Left cardiac atrium (tissue), 4 donors: Measurements from ENCODE around the gene FANCC. TPM values are rescaled to one million over a fixed set of nuclear protein-coding genes. Genes with fewer than 3 reads are reported as not detected.

Experiments
- ATAC-seq, 2 donors: fragments of 200-7000 bp; cut with Tn5 transposase; one replicate each; pipeline ENCODE4 v1.9.1; 2020; ENCODE audit warnings: mild to moderate bottlenecking in 2 of 2, moderate library complexity in 2 of 2
- DNase-seq: peaks from one replicate; pipeline ENCODE4 v3.0.0-alpha.2; 2020
- intact Hi-C, 2 donors: fragments of 100-400 bp; cut with DNase I; formaldehyde crosslinking; loops; one replicate each; pipeline versions ENCODE4 v1.14.1 to v1.15.1; 2022 to 2023
- total RNA-seq, 2 donors: library from RNA; stranded (reverse); fragmentation: NEBNext Ultra II Directional; extraction: Animal tissue kit (Norgen Biotek cat#: 25700); gene quantifications; one replicate each; pipeline ENCODE4 v1.2.1, GENCODE V29; 2021
- donor health status: DM: no; HTN: yes; CAD: no.
- donor health status: DM: no; HTN: yes; CAD: no; lungs with severe emphysema.
- donor health status: DM: yes; HTN: yes; CAD: no.
- donor health status: Dilated cardiomyopathy.

FANCC gene
- total RNA-seq, 2 donors from 2014 or later: 5.0 to 6.2 TPM

DNA sequence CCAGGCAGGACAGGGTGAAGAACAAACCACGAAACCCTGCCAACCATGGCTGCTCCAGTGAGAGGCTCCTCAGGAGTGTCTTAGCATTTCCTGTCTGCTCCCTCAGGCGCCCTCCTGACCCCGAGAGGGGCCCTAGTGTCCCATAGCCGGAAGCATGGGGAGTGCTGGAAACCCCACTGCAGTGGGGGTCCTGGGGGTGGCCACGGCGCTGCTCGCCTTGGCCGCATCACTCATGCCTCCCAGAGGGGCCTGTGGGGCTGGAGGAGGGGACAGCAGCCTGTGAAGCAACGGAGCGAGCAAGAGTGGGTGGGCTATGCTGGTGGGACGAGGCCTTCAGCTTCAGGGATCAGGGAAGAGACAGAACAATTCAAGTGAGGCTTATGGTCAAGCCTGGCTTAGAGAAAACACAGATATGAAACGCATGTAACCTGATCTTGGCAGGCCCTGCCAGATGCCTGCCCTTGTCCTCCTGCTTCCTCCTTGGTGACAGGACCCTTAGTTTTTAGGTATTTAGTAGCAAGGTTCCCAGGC lies 219.1 kb downstream of the FANCC start:
- intact Hi-C loops: no loop called here
- DNase-seq (no peak), ATAC-seq (no peak)

DNA sequence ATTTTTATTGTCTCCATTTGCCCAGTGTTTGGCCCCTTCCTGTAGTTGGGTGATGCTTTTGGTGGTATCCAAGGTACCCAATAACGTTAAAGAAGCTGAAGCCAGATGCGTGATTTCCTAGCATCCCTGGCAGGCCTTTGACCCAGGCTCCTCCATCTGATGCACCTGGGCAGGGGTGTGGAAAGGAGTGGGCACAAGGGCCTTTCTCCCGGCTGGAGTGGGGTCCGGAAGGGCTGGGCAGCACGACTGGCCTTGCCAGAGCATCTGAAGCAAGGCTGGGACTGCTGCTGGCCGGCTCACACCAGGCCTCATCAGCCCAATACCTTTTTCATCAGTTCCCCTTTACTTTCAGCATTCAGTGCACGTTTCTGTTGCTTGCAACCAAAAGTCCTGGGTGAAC lies 220.2 kb downstream of the FANCC start:
- DNase-seq (no peak), ATAC-seq (no peak)
- intact Hi-C loops: no loop called here

DNA sequence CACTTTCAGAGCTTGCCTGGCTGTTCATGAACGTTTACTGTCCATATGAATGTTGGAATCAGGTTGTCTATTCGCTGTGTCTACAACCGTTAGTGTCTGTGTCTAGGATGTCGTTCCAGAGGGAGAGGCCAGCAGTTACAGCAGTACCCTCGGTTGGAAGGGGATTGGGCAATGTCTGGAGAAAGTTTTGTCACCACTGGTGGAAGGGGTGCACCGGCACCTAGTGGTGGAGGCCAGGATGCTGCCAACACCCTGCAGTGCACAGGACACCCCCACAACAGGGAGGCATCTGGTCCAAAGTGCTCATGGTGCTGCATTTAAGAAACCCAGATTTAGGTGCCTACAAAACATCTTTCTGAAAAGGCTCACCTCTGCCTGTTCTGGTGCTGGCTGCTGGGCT lies 220.7 kb downstream of the FANCC start:
- no peak for DNase-seq
- intact Hi-C loops: no loop called here
- no peak for ATAC-seq

DNA sequence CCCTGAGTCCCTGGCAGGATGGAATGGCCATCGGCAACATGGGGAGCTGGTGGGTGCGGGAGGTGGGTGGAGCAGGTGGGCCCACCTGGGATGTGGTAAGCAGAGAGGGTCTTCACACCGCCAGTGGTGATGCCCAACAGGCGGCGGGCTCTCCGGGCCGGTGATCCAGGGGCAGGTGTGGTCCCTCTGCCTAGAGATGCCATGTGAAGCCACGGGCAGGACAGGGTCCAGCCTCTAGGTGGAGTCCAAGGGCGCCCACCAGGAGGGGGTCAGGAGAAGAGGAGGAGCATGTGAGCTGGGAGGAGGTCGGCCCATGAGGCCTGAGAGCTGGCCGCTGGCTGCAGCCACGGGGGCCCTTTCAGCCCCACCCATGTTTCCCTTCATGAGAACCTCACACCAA lies 221.1 kb downstream of the FANCC start:
- intact Hi-C loops: no loop called here
- DNase-seq: no peak
- ATAC-seq: no peak

DNA sequence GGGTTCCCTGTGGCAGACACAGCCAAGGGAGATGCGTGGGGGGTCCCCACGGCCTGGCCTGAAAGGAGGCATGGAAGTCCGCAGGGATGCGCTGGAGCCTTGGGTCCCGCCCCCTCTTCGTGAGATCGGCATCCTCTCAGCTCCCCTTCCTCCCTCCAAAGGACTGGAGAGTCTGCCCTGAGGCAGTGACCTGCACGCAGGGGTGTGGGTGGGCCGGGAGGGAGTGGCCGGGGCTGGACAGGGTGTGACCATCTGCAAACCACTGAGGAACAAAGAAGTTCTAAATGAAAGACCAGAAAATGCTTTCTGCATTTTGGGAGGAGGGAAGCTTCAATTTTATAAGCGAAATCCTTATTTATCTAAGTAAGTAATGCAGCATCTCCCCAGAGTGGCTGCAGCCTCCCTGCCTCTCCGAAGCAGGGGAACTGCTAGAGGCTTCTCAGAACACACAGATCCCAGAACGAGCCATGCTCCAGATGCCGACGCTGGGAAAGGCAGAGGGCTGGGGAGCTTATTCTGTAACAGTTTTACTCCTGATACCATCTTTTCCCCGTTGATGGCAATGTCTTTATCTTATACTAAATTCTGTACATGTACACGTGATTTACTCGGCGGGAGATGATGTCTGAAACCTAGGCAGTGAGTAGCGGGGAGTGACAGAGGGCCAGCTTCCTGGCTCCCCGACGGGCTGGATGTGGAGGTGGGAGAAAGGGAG lies 221.7 kb downstream of the FANCC start:
- intact Hi-C loops: no loop called here
- DNase-seq: no peak
- no peak for ATAC-seq

DNA sequence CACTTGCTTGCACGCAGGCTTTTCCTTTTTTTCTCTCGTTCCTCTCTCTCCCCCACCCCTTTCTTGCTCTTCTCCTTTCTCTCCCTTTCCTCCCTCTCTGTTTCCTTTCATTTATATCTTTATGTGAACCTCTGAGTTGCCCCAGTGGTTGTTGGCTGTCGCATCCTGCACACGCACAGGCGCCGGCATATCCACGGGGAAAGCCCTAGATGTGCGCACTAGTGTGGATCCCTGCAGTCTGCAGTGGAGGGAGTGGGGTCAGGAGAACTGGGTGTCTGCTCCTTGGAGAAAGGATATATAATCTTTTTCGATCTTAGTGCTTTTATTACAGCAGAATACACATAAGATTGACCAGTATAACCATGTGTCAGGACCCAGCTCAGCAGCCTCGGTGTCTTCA lies 223.5 kb downstream of the FANCC start:
- intact Hi-C loops: no loop called here
- DNase-seq (no peak), ATAC-seq (no peak)

DNA sequence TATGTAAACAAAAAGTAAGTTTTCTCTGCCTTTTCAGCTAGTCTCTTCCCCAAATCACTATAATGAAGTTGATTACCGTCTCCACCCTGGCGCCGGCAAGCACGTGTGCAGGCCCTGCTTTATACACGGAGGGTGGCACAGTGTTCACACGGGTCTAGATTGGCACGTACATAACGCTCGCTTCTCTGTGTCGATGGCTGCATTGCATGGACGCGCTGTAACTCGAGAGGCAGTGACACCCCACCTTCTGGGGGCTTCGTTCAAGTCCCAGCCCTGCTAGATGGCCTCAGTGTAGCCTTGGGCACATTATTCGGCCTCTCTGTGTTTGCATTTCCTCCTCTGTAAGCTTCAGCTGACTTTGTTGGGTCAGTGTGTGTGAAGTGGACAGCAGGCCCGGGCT lies 223.9 kb downstream of the FANCC start:
- no peak for ATAC-seq
- no peak for DNase-seq
- intact Hi-C loops: no loop called here

DNA sequence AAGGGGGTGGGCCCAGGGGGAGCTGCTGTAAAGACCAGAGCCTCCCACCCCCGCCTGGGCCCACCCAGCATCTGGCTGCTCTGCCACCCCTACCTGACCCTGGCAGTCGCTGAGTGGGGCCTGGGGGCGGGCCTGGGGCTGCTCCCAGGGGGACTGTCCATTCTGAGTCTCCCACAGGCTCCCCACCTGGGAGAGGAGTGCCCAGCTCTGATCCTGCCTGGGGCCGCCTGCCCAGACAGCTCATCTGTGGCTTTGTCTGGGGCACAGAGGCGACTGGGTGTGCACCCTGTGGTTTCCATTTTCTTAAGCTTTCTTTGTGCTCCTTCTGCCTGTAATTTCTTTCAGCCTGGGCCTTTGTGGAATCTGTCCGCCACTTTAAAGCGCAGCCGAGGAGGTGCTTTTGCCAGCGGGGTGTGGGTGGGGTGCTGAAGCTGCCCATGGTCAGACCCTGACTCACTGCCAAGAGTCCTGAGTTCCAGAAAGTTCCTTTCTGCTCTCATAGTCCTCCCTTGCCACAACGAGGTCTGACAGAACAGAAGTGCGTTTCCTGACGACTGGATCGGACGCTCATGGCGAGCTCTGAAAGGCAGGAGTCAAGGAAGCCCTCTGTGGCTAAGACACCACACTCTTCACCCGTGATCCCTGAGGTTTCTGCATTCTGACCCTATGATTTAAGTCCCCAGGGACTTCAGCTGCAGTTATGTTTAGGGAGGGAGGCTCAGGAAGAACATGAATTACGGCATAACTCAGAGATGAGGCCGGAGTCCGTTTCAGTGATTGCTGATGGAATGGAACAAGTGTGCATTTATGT lies 225.0 kb downstream of the FANCC start:
- DNase-seq (peak; percentile 62), ATAC-seq (peak in 1 of 2 donors; percentile 5)
- intact Hi-C loops: no loop called here

DNA sequence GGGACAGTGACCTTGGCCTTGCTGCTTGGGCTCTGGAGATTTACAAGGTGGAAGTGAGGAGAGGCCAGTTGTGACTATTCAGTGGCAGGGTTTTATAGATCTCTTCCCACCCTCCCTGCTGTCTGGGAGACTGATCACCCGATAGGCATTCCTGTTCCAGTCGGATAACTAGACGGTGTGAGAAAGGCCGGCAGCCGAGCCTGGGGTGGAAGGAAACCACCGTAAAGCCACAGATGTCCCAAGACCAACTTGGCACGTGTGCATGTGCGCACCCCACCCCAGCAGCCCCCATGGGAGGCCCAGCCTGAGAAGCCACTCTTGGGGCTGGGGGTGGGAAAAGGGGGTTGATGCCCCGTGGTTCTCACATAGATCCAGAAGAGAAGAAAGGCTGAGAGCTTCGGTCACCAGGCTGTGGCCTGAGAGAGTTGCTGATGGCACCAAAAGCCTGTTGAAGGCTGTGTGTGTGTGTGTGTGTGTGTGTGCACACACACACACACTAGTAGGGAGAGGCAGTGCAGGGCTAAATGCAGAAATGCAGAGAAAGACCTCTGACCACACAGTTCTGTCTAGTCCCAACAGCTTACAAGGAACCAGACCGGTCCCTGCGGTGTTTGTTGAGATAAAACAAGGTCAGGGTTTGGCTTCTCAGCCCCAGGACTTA lies 225.8 kb downstream of the FANCC start:
- DNase-seq (no peak), ATAC-seq (peak in 1 of 2 donors; percentile 2)
- intact Hi-C loops: no loop called here

DNA sequence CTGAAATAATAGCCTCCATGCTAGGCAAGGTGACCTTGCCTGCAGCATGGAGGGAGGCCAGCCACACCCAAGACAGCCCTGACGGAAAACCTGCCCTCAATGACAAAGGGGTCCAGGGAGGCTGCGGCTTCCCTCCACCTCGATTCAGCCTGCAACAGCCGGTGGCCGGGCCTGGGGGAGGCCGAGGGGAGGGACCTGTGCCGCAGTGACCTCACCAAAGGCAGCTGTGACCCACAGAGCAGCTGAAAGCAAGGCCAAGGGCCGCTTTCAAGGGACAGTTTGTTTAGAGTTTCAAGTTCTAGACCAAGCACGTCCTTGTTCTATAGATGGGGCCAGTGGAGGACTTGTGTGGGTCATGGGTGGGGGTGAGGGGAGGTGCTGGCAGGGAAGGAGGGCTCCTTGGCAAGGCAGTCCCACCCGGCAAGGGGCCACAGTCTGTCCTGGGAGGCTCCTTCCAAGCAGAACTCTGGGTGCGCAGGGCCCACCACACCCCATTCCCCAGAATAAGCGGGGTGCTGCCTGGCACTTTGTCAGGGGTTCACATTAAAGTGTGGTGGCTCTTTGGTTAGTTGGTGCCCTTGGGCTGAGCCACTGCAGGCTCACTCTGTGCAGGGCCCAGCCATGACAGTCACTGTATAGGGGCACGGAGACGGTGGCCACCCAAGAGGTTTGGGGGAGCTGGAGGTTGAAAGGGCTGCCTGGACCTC lies 226.5 kb downstream of the FANCC start:
- ATAC-seq (peak in 1 of 2 donors; percentile 2), DNase-seq (no peak)
- intact Hi-C loops: no loop called here

DNA sequence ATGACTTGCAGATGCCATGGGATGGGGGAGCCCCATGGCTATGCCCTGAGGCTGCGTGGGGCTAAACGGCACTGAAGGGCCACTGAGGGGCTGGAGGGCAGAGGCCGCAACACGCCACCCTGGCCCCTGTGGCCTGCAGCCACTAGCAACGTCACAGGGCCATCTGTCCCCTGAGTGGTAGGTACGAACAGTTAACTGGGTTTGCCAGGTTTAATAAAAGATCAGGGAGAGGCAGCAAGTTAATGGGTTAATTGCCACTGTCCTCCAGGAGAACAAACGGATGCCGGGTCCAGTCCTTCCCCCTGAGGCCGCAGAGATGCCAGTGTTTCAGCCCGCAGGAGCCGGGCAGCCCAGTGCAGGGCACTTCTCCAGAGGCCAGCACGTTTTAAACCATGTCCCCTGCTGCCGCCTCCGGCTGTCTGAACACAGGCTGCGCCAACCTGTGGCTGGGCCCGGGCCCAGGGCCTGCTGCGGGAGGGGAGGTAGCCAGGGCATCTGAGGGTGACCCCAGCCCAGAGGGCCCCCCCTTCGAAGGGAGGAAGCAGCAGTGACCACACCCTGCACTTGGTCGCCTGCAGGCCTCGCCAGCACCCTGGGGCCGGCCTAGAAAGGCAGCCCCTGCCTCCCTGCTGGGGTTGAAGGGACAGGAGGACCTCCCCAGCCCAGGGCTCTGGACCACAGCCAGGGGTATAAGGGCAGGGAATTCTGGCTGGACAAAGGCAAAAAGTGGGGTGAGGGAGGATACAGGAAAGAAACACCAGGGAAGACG lies 227.3 kb downstream of the FANCC start:
- ATAC-seq: peak; percentile 55 to 65
- peak; percentile 66 for DNase-seq
- intact Hi-C loops: no loop called here

DNA sequence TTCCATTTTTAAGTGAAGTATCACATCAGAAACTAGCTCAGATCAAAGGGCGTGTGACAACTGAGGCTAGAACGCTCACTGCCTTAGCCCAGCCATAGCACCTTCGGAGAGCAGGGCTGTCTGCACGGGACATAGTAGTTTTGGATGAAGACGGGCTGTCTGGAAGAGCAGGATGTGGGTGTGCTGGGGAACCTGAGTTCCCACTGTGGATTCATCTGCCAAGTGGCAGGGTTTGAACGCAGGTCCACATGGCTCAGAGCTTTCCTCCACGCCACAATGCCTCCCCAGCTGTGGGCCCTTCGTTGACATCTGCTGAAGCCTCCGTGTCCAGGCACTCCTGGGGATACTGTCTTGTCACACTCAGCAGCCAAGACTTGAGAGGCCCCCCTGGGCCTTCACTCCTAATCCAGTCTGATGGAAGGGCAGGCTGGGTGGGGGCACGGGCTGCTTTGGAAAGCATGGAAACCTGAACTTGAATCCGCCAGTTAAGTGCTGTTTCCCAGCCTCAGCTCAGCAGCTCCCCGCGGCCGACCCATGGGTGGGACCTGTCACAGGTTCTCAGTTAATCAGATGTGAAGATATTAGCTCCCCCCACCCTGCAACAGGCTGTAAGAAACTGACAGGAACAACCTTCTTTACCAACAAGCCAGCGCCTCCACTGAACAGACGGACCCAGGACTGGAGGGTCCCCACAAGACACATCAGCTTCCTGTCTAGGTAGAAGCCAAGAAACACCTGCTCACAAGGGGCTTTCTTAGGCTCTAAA lies 228.1 kb downstream of the FANCC start:
- intact Hi-C loops: no loop called here
- no peak for ATAC-seq
- DNase-seq: no peak

DNA sequence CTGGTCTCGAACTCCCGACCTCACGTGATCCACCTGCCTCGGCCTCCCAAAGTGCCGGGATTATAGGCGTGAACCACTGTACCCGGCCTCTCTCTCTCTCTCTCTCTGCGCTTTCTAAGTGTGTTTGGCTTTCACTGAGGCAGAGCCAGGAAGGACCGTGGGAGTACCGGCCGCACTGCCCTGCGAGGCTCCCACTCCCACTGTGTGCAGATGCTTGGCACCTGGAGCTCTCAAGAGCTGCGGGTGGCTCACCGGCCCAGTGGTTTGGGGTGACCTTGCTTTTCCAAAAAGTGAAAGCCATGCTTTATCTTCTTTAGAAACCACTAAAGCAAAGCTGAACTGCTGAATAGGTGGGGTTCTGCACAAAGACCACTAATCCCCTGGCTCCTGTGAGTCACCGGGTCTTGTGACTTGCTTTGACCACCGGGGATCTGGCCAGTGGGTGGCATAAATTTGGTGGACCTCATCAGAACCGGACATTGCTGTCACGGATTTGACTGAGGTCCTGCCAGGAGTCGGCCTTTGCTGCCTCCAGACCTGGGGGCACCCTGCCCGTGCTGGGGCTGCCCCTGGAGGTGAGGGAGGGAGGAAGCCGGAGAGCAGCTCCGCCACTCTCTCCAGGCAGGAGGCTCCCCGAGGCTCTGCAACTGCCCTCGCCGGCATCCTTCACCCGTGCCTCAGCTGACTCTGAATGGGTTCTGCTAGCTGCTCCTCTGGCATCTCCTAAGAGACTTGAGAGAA lies 228.9 kb downstream of the FANCC start:
- DNase-seq (no peak), ATAC-seq (no peak)
- intact Hi-C loops: no loop called here

DNA sequence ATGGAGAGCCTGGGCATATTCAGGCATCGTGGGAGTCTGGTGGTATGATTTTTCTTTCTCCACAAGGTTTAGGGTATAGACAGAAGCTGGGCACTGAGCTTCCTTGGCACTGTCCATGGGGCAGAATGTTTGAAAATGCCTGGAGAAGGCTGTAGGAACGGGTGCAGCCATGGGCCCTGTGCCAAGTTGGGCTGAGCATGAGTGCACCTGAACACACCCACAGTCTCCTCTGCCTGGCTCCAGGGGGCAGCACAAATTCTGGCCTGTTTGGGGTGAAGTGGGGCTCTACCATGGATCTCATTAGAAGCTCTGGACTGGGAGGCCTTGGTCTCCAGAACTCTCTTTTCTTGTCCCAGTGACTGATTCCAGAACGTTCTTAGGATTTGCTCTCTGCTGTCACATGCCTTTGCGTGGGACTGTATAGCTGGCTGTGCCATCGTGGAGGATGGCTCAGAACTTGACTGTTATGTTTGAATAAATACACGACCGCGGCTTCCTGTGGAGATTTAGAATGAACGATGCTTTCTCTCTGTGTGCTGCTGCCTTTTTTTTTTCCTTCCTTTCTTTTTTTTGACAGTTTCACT lies 229.8 kb downstream of the FANCC start:
- DNase-seq (no peak), ATAC-seq (no peak)
- intact Hi-C loops: no loop called here

DNA sequence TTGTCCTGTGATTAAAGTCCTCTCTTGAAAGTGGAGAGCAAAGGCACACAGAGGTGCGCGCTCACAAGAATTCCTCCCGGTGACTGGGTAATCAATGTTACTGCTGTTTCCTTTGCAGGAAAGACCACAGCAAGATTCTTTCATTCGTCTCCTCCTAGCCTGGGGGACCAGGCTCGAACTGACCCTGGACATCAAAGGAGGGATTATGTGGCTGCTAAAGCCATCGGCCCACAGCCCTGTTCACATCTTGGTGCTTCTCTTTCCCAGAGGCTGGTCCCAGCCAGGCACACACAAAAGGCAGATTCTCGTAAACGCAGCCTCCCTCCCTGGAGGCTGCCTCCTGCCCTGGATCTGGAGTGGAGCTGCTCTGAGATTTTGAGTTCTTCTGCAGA lies 230.9 kb downstream of the FANCC start:
- no peak for ATAC-seq
- intact Hi-C loops: no loop called here

DNA sequence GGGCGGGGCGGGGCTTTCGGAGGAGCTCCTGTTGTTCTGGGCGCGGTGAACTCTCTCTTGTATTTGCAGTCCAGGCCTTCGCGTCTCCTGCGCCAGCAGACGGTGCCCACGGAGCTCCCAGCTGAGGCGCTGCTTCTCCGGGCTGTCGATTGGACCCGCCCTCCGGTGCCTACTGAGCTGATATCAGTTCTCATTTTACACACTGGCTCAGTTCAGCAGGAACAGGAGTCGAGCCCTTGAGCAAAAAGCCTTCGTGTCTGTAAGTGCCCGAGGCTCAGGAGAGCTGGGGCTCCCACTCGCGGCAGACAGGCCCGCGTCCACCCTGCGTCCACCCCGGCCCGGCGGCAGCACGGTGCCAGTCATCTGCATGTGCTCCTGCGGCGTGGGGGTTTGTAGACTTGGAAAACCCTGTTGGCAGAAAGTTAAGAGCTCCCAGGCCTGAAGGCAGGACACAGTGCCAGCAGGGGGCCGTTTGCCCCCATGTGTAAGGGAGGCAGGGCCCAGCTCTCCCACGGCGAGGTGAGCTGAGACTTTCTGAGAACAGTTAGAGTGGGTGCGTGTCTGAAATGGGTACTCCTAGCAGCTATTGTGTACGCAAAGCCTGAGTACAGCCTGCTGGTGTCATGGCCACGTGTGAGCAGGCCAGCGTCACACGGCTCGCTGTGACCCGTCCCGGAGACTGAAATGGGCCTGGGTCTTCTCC lies 231.5 kb downstream of the FANCC start:
- intact Hi-C loops: no loop called here
- no peak for DNase-seq
- peak in 1 of 2 donors; percentile 27 for ATAC-seq

More for the DNA sequence above, 230.9 kb downstream of the FANCC start:
- no peak for DNase-seq
